Mesendoderm (in vitro differentiated cells): Measurements from ENCODE around the gene MAML3.
A peak's percentile ranks its signal among the peaks of the same experiment; 100 is the strongest.

Experiments
- DNase-seq: peaks from one replicate; pipeline ENCODE4 v3.0.0; 2013
- H2AK5ac ChIP-seq: 2 replicates; pipeline ENCODE4 v1.6.1; 2013; ENCODE audit warnings: low read length, inconsistent platforms
- H2BK120ac ChIP-seq: 2 replicates; pipeline ENCODE4 v1.6.1; 2013; ENCODE audit warnings: low read depth, mild to moderate bottlenecking, low read length, moderate library complexity, mixed read lengths
- H2BK15ac ChIP-seq: replicated peaks from 2 replicates; pipeline ENCODE4 v1.6.1; 2013; ENCODE audit warnings: low read depth, mild to moderate bottlenecking, moderate library complexity
- H2BK5ac ChIP-seq: 2 replicates; pipeline ENCODE4 v1.6.1; 2013; ENCODE audit warnings: low read length, inconsistent platforms
- H3K18ac ChIP-seq: 2 replicates; pipeline ENCODE4 v1.6.1; 2013; ENCODE audit warnings: mild to moderate bottlenecking, low read length, mixed read lengths
- H3K23ac ChIP-seq: one replicate; pipeline ENCODE4 v1.6.1; 2013; ENCODE audit warnings: low read length
- H3K27ac ChIP-seq: 2 replicates; pipeline ENCODE4 v1.5.1; 2013; ENCODE audit warnings: low read depth, mild to moderate bottlenecking, inconsistent platforms, low read length, moderate library complexity
- H3K27me3 ChIP-seq: 2 replicates; pipeline ENCODE4 v1.6.1; 2013; ENCODE audit warnings: low read length, control low read depth, mild to moderate bottlenecking, inconsistent platforms; ENCODE audit not compliant: insufficient read depth, poor library complexity
- H3K36me3 ChIP-seq: 2 replicates; pipeline ENCODE4 v1.6.1; 2013; ENCODE audit warnings: low read length, inconsistent platforms; ENCODE audit not compliant: control insufficient read depth, insufficient read depth
- H3K4ac ChIP-seq: one replicate; pipeline ENCODE4 v1.6.1; 2013; ENCODE audit warnings: low read depth, mild to moderate bottlenecking, low read length, moderate library complexity
- H3K4me1 ChIP-seq: 2 replicates; pipeline ENCODE4 v1.6.1; 2013; ENCODE audit warnings: low read depth, low read length, inconsistent platforms; ENCODE audit not compliant: control insufficient read depth
- H3K4me2 ChIP-seq: 2 replicates; pipeline ENCODE4 v1.6.1; 2013; ENCODE audit warnings: low read length
- H3K4me3 ChIP-seq: 2 replicates; pipeline ENCODE4 v1.5.1; 2013; ENCODE audit warnings: mild to moderate bottlenecking, low read length
- H3K56ac ChIP-seq: one replicate; pipeline ENCODE4 v1.6.1; 2013; ENCODE audit warnings: low read length
- H3K79me1 ChIP-seq: 2 replicates; pipeline ENCODE4 v1.6.1; 2013; ENCODE audit warnings: low read length, inconsistent platforms
- H3K79me2 ChIP-seq: 2 replicates; pipeline ENCODE4 v1.6.1; 2013; ENCODE audit warnings: mild to moderate bottlenecking, low read length; ENCODE audit not compliant: control insufficient read depth, insufficient read depth
- H3K9ac ChIP-seq: 2 replicates; pipeline ENCODE4 v1.6.1; 2013; ENCODE audit warnings: low read length, inconsistent platforms
- H4K5ac ChIP-seq: one replicate; pipeline ENCODE4 v1.6.1; 2013; ENCODE audit warnings: low read length
- H4K8ac ChIP-seq: one replicate; pipeline ENCODE4 v1.6.1; 2013; ENCODE audit warnings: low read depth, mild to moderate bottlenecking, control low read depth, low read length, moderate library complexity
- WGBS: extraction: QIAGEN DNeasy Blood & Tissue Kit; methylation state at CpG from one replicate; pipeline ENCODE4 v1.1.7; 2013; ENCODE audit warnings: low lambda C conversion rate, missing lambda C conversion rate; ENCODE audit not compliant: insufficient coverage; ENCODE audit errors: extremely low coverage; 5-methylcytosine and 5-hydroxymethylcytosine counted together

Gene MAML3

DNA sequence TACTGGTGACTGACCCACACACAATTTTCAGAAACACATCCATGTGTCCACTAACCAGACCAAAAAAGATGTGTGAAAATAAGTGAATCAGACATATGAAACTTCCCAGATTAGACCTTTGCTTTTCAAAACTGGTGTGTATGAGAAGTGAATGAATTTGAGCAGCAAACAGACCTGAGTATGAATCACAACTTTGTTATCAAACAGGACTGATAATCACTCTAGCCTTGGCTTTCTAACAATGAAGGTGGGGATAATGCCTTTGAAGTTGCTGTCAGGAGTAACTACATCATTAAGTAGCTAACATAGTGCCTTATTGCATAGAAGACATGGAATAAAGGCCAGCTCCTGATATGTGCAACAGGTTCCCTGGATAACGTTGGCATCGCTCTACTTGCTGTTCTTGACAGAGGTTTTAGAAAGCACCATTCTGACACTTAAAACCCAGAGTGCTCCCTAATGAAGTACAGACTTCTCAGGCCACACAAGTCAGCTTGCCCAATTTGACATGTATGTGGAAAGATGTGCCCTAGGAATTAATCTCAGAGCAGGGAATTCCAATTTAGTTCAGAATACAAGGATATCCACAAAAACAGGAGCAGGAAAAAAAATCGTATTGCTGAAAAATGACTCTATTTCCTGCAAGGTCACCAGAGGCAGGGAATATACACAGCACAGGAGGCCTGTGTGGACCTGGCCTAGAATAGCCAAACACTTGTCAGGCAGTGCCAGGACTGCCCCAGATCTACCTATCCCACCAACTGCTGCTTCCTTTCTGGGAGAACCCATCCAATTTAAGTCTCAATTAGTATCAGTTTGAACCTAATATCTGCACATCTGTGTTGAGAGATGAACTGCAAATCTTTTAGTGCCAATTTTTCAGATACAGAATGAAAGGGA, 87.7 kb downstream of the MAML3 start:
- no peak overlapping the region for H2BK15ac ChIP-seq
- no peak overlapping the region for H2BK120ac ChIP-seq
- H3K79me1 ChIP-seq: peaks cover 5% of the 10 kb centered on the region
- no peak overlapping the region for H4K8ac ChIP-seq
- H3K79me2 ChIP-seq: no peaks in the 10 kb centered on the region
- H3K18ac ChIP-seq: no peak overlapping the region
- H3K9ac ChIP-seq: no peak overlapping the region
- H3K27me3 ChIP-seq: no peaks in the 10 kb centered on the region
- no peak overlapping the region for H4K5ac ChIP-seq
- no peak overlapping the region for H2BK5ac ChIP-seq
- no peak overlapping the region for H3K4me3 ChIP-seq
- no peak overlapping the region for H3K56ac ChIP-seq
- H3K4me1 ChIP-seq: peaks cover 2% of the 10 kb centered on the region
- H3K36me3 ChIP-seq: no peaks in the 10 kb centered on the region
- H3K23ac ChIP-seq: no peak overlapping the region
- H3K4me2 ChIP-seq: no peak overlapping the region
- WGBS: no CpG with 5 or more reads among the region's 3 CpGs
- no peak overlapping the region for H3K27ac ChIP-seq
- H3K4ac ChIP-seq: no peak overlapping the region
- DNase-seq: no peak
- no peak overlapping the region for H2AK5ac ChIP-seq

DNA sequence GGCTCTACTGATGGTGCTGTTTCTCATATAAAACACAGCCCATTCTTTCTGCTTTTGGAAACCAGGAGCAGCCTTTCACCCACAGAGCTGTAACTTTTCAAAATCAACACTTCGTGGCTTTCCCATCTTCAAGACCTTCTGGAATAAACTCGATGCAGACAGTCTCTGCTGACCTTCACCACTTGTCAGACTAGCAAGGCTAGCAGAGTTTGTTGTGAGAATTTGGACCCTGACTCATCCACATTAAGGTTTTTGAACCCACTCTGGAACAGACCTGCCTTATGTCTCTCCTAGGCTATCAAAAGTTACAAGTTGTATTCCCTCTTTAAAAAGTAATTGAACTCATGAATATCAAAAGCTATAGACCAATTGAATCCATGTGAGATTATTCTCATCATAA, 88.6 kb downstream of the MAML3 start:
- DNase-seq: no peak
- H3K4me3 ChIP-seq: no peak overlapping the region
- no peak overlapping the region for H3K27ac ChIP-seq
- no peak overlapping the region for H2BK5ac ChIP-seq
- no peaks in the 10 kb centered on the region for H3K36me3 ChIP-seq
- H3K4me2 ChIP-seq: no peak overlapping the region
- no peak overlapping the region for H4K8ac ChIP-seq
- H2BK120ac ChIP-seq: no peak overlapping the region
- no peak overlapping the region for H3K4ac ChIP-seq
- no peaks in the 10 kb centered on the region for H3K79me2 ChIP-seq
- H3K18ac ChIP-seq: no peak overlapping the region
- no CpG with 5 or more reads among the region's 2 CpGs for WGBS
- no peaks in the 10 kb centered on the region for H3K27me3 ChIP-seq
- H2AK5ac ChIP-seq: no peak overlapping the region
- H3K9ac ChIP-seq: no peak overlapping the region
- no peak overlapping the region for H2BK15ac ChIP-seq
- H3K56ac ChIP-seq: no peak overlapping the region
- H3K23ac ChIP-seq: no peak overlapping the region
- peaks cover 2% of the 10 kb centered on the region for H3K4me1 ChIP-seq
- peaks cover 8% of the 10 kb centered on the region for H3K79me1 ChIP-seq
- H4K5ac ChIP-seq: no peak overlapping the region

DNA sequence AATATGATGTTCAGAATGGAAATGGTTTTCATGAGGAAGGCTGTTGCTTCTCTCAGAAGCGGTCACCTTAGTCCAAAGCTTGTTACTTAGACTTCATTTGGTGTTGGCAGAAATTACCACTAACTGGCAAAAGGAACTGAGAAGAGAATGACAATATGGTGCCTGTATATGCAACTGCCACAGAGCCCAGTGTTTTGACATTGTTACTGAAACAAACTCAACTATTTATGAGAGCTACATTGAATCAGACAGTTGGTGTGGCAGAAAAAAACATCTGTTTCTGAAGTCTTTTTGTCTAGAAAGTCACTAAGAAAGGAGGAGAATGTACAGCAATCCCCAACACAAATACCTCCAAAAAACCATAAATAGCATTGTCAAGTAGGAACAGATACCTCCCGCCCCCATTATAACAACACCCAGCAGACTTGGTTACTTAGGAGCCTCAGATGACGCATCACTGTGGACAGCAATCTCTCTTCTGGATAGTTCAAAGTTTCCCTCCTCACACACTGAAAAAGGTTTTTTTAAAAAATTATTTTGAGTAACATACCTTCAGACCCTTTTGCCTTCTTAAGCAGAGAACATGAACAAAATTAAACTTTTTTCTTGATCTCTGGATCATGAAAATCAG, 92.2 kb downstream of the MAML3 start:
- no peak overlapping the region for H3K18ac ChIP-seq
- no peak overlapping the region for H2BK120ac ChIP-seq
- no peaks in the 10 kb centered on the region for H3K27me3 ChIP-seq
- no peak overlapping the region for H3K9ac ChIP-seq
- peaks cover 2% of the 10 kb centered on the region for H3K4me1 ChIP-seq
- H3K4me3 ChIP-seq: no peak overlapping the region
- H3K56ac ChIP-seq: no peak overlapping the region
- no peak overlapping the region for H2BK5ac ChIP-seq
- H3K4ac ChIP-seq: peak overlapping the region; percentile 8
- no peak overlapping the region for H4K8ac ChIP-seq
- H3K4me2 ChIP-seq: no peak overlapping the region
- no peak overlapping the region for H4K5ac ChIP-seq
- no peaks in the 10 kb centered on the region for H3K36me3 ChIP-seq
- WGBS: no CpG with 5 or more reads among the region's 3 CpGs
- no peak overlapping the region for H2AK5ac ChIP-seq
- H3K23ac ChIP-seq: no peak overlapping the region
- peak overlapping the region; percentile 74 for H2BK15ac ChIP-seq
- H3K79me1 ChIP-seq: peaks cover 8% of the 10 kb centered on the region
- no peaks in the 10 kb centered on the region for H3K79me2 ChIP-seq
- DNase-seq: no peak
- H3K27ac ChIP-seq: no peak overlapping the region

DNA sequence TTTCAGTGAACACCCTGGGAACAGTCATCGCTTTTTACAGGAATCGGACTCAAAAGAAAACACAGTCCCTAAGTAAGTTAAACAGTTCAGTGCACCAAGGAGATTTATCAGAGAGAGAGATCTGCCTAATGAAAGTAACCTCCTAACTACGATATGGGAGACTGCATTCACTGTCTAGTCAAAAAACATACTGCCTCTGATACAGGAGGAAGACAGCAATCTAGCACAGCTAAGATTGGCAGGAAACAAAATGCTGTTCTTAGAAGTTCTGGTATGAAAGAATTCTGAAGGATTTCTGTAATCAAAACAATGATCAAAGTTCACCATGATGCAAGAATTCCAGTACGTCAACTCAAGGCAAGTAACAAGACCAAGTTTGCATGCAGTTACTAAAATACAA, 92.8 kb downstream of the MAML3 start:
- Histone ChIP-seq H3K9ac (no peak overlapping the region), H3K27ac (no peak overlapping the region), H2AK5ac (no peak overlapping the region), H4K8ac (no peak overlapping the region), H2BK15ac (no peak overlapping the region), H3K56ac (no peak overlapping the region), H2BK5ac (no peak overlapping the region), H2BK120ac (no peak overlapping the region), H3K27me3 (no peaks in the 10 kb centered on the region), H3K23ac (no peak overlapping the region), H3K4me2 (no peak overlapping the region), H3K36me3 (no peaks in the 10 kb centered on the region), H3K4me1 (peaks cover 2% of the 10 kb centered on the region), H4K5ac (no peak overlapping the region), H3K4ac (no peak overlapping the region), H3K79me1 (peaks cover 8% of the 10 kb centered on the region), H3K18ac (peak overlapping the region; percentile 18), H3K4me3 (no peak overlapping the region), H3K79me2 (no peaks in the 10 kb centered on the region)
- WGBS: no CpG with 5 or more reads among the region's 4 CpGs
- no peak for DNase-seq

DNA sequence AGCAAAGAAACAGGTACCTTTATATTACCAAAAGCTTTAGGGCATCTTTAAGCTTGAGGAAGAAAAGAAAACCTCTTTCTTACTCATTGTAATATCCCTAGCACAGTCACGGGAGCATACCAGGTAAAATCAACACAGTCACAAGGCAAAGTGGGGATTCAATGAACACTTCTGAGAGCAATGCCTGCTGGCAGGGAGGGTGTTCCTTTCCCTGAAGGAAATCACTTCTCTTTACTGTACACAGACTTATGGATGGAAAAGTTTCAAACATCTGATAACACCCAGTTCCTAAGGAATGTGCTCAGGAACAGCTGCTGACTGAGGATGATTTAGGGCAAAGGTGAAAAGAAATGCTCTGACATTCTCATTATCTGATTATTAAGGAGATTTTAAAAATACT, 94.8 kb downstream of the MAML3 start:
- no peak overlapping the region for H3K4me2 ChIP-seq
- H2BK5ac ChIP-seq: no peak overlapping the region
- peaks cover 8% of the 10 kb centered on the region for H3K79me1 ChIP-seq
- H3K9ac ChIP-seq: no peak overlapping the region
- no peaks in the 10 kb centered on the region for H3K79me2 ChIP-seq
- H4K5ac ChIP-seq: no peak overlapping the region
- no peak overlapping the region for H3K56ac ChIP-seq
- H2AK5ac ChIP-seq: no peak overlapping the region
- H3K27me3 ChIP-seq: no peaks in the 10 kb centered on the region
- H3K23ac ChIP-seq: no peak overlapping the region
- no peaks in the 10 kb centered on the region for H3K36me3 ChIP-seq
- DNase-seq: no peak
- peaks cover 2% of the 10 kb centered on the region for H3K4me1 ChIP-seq
- no peak overlapping the region for H2BK15ac ChIP-seq
- H3K27ac ChIP-seq: no peak overlapping the region
- H3K18ac ChIP-seq: peak overlapping the region; percentile 22
- no peak overlapping the region for H3K4me3 ChIP-seq
- no peak overlapping the region for H2BK120ac ChIP-seq
- no peak overlapping the region for H4K8ac ChIP-seq
- no peak overlapping the region for H3K4ac ChIP-seq
- WGBS: no CpG with 5 or more reads among the region's 1 CpG
